HG03066 (cell line): ENCODE data around the gene CHST11.

ENCODE experiments used
- ATAC-seq: cut with Tn5 transposase; IDR thresholded peaks from one replicate; pipeline ENCODE4 v1.9.1; 2021; ENCODE audit warnings: low read depth; ENCODE audit not compliant: unreplicated experiment

CHST11 gene

DNA sequence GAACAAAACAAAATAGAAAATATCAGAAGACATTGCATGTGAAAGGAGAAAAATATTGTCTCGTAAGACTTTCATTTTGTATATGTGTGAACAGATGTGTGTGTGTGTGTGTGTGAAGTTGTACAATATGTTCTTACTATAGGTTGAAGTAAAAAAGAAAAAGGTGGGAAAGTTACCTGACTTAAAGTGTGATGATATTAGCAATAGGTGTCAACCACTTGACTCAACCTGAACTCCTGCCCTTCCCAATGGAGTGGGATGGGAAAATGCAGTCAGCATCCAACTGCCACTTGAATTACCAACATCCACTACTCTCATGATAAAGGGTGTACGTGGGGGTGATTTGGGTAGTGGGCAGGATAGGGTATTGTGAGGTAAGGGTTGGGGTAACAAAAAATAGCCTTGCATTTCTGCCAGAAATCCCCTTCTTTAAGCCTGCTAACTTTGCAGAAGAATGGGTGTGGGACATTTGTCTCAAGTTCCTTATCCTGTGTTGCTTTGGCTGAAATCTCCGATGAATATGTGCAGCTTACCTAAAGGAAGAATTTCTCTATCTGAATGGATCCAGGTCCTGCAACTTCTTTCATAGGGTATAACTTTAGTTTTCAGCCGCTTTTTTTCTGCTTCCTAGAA, 181.6 kb downstream of the CHST11 start:
- ATAC-seq, result no peak

DNA sequence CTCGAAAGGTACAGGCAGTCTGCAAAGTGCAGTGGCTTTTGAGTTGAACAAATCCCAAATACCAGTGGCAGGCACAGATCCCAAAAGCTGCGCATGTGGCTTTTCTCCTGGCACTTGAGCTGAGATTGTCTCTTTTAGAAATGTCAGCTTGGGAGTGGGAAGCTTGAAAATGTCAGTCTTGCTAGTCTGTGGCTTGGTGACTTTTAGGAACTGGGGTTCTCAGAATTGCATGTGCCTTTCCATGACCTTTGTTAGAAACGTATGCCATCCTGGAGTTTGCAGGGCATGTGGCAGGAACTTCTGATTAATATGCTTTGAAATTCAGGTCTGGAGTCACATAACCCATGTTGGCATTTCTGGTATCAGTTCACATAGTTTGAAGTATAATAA, 182.1 kb downstream of the CHST11 start:
- ATAC-seq, result no peak

GRCh38 chr12:104640956-104641355, 184.2 kb downstream of the CHST11 start:
- ATAC-seq, result no peak

DNA sequence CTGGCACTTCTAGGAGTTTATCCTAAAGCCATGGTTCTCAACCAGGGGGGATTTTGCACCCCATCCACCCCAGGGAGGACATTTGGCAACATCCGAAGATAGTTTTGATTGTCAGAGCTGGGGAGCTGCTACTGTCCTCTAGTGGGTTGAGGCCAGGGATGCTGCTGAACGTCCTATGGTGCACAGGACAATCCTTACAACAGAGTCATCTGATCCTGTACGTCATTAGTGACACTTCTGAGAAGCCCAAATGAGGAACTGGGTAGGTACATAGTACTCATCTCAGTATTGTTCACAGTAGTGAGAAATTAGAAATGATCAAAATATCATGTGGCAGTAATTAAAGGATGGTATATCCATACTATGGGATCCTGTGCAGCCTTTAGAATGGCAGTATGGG, 185.1 kb downstream of the CHST11 start:
- peak; percentile 77 for ATAC-seq

- ATAC-seq, result no peak
These were observed 186.5 kb downstream of the CHST11 start for GRCh38 chr12:104643093-104643818.

DNA sequence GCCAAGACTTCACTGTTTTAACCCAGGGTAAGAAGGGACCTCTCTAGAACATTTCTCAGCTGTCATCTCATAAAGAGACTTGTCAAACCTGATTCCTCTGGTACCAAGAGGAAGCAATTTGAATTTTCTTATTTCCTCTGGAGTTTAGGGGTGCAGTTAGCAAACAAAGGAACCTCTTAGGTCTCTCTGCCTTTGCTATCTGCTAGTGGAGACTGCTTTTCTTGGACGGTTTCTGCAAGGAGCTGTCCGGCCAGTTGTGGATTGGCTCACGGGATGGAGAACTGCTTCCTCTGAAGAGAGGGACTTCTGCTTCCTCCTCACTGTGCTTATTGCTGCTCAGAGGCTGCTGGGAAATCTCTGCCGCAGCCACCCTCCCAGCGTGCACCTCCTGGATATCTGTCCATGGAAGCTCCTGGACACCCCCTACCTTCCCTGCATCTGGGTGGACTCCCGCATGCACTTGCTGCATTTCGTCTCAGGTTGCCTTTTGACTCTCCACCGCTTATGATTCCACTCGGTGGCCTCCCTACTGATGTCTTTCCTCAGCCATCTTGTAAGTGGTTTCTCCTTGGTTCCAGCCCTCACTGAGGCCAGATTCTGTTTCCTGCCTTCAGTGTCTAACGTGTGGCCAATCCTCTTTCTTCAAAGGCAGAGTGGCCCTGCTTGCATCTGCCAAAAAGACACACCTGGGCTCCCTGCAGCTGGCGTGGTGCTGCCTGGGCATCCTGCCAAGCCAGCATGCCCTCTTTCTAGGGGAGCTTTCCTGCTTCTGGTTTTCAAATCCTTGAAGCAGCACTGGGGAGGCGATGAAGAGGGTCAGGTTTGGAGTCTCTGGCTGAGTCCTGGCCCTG, 187.3 kb downstream of the CHST11 start:
- ATAC-seq, result no peak

DNA sequence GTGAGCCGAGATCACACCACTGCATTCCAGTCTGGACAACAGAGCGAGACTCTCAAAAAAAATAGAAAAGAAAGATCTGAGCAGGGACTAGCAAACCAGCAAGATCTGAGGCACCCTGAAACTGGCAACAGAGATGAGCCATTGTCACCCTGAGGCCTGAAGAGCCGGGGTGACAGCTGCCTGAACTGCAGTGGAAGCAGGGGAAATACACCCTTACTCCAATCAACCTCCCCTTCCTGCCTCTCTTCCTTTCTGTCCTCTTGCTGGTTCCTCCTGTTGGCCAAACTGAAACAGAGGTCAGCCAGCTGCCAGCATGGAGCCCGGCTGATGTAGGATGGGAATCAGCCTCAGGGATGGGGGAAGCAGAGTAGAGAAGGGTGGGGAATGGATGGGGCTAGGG, 192.0 kb downstream of the CHST11 start:
- no peak for ATAC-seq

- no peak for ATAC-seq
These were observed 192.6 kb downstream of the CHST11 start for GRCh38 chr12:104649217-104649824.

DNA sequence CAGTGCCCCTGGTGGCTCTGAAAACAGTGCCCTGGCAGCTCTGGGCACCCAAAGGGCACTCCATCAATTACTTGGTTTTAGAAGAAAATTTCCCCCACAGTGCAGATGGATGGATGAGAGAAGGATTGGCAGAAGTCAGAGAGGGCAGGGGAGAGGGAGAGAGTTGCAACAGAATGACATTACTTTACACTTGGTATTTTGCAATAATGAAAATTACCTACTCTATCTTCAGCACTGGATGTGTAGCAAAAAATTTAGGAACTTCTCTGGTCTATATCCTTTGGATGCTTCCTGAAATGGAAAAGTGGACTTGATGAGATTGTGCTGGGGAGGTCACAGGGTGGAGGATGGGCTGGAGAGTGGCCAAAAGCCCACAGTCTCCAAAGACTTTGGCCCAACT, 193.2 kb downstream of the CHST11 start:
- ATAC-seq, result no peak

DNA sequence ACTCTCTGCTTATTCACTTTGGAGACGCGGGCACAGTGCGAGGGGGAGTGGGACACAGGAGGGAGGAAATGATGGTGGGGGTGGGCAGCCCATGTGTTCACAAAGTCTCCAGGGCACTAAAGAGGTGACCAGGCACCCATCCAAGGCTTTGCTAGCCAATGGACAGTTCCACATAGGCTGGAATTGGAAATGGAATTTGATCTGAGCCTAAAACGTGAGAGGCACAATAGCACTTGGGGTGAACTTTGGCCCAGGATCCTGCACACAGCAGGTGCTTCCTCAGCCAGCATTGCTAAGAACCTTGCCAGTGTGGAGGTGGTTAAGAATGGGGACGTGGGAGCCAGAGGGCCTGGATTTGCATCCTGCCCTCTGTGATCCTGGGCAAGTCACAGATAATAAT, 193.8 kb downstream of the CHST11 start:
- no peak for ATAC-seq

- ATAC-seq, result no peak
These were observed 195.1 kb downstream of the CHST11 start for GRCh38 chr12:104651811-104652210.

DNA sequence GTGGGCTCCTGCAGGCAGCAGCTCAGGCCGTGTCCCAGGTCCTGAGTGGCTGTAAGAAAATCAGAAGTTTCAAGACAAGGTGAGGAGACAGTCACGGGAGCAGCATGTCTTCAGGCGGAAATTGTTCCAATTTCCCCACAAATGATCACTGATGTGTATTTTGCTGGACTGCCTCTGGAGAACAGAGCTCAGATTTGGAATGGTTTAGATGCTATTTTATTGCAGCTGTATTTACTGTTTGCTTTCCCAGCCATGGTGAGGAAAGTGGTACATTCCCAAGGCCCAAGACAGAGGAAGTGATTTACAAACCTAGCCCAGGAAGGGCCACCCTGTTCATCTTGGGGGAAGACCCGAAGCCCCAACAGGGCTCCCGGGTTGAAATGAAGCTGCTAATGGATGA, 195.6 kb downstream of the CHST11 start:
- ATAC-seq, result no peak

GRCh38 chr12:104652910-104653309, 196.2 kb downstream of the CHST11 start:
- ATAC-seq, result no peak

DNA sequence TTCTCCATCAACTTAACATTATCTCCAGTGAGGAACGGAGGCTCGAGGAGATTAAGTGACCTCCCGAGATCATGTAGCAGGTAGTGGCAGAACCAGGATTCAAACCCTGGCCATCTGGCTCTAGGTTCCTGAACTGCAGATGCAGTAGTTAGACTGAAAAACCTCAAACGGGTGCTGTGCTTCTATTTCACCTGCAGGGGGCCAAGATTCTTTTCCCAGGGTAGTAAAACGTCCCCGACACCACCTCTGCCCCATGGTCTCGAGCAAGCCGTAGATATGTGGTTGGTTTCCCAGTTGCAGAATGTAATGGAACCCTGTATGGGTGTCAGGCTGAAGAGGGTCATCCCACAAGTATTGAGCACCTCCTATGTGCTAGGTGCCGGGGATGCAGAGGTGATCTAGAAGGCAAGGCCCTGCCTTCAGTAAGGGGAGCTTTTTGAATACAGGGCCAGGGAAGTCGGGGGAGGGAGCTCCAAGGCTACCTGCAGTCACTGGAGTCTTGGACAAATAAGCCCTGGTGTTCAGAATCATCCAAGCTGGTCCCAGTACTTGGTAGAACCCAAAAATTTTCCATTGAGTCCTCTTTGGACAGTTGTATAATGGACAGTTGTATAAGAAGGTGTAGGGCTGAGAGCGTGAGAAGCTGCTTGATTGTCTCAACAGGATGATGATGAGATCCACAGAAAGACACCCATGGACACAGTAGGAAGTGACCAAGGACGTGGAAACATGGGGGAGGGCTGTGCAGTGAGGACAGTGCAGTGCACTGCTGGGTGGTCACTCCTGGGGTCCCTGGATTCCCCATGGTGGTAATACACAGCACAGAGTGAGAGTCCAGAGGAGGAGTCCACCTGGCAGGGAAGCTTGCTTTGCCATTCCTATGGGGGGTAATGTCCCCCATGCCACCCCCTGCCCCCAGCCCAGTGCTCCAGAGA, 197.2 kb downstream of the CHST11 start:
- ATAC-seq, result no peak

- ATAC-seq, result no peak
These were observed 198.2 kb downstream of the CHST11 start for GRCh38 chr12:104654665-104655609.

GRCh38 chr12:104656383-104656782, 199.6 kb downstream of the CHST11 start:
- ATAC-seq, result no peak

DNA sequence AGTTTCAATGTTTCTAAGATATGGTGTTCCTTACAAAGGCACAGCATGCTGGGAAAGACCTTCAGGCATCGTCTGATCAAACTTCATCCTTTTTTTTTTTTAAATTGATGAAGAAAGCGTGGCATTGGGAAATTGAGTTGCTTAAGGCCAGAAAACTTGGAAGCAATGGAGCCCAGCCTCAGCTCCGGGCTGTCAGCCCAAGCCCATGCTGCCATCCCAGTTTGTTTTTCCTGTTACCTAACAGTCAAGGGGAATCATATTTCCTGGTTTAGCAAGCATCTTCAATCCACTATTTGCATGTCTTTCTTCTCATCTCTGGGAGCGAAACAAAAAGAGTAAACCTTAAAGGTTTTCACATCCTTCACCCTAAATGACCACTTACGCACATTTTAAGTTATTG, 200.2 kb downstream of the CHST11 start:
- ATAC-seq, result no peak

DNA sequence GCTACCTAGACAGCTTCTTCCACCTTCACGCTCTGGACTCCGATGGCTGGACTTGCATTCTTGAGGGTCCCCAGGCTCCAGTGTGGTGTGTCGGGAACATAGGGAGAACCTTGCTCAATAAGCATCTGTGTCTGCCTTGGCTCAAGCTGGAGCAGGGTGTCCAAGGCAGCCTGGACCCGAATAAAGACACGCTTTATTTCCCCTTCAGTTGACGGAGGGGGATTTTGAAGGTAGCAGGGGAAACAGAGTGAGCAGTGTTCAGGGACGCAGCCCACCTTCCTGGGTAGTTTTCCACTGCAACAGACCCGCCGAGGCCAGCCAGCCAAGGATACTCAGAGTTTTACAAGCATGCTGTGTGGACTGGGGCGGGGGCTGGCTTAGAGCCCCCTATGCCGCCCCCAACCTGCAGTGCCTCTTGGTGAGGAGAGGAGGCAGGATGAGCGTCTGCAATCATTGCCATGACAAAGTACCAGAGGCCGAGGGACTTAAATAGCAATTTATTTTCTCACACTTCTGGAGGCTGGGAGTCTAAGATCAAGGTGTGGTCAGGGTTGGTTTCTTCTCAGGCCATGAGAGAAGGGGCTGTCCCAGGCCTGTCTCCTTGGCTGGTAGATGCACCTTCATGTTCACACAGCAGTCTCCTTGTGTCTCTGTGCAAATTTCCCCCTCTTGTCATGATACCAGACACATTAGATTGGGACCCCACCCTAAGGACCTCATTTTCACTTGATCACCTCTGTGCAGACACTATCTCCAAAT, 201.2 kb downstream of the CHST11 start:
- ATAC-seq, result peak; percentile 58
